Measurements from ENCODE around the gene HSPB1. TPM values are rescaled to one million over a fixed set of nuclear protein-coding genes. Genes with fewer than 3 reads are reported as not detected.
A peak's percentile ranks its signal among the peaks of the same experiment; 100 is the strongest.

Gene HSPB1
- total RNA-seq, 1 donor from 2014 or later: 80.4 TPM

GRCh38 chr7:76317782-76318487 is 15.5 kb downstream of the HSPB1 start:
- no peaks in the 10 kb centered on the region for H3K9me3 ChIP-seq (ENCODE audit: control insufficient read depth in 3 of 3, low read length in 3 of 3)
- H3K27me3 ChIP-seq (ENCODE audit: control insufficient read depth in 3 of 3, insufficient read depth in 3 of 3, low read length in 3 of 3): no peaks in the 10 kb centered on the region
- peak overlapping the region; percentile 96 to 98 (median 97) for H3K9ac ChIP-seq (ENCODE audit: low read depth in 1 of 3, low read length in 3 of 3)
- H3K4me3 ChIP-seq (ENCODE audit: low read length in 3 of 3): peak overlapping the region; percentile 86 to 95 (median 87)
- peak overlapping the region; percentile 95 for H3K27ac ChIP-seq (ENCODE audit: low read depth, low read length)
- H3K4me1 ChIP-seq (ENCODE audit: control insufficient read depth in 3 of 3, insufficient read depth in 3 of 3, low read length in 3 of 3): peaks cover 37 to 59% (median 42%) of the 10 kb centered on the region in 3 donors
- H3K36me3 ChIP-seq (ENCODE audit: control insufficient read depth in 3 of 3, insufficient read depth in 3 of 3, low read length in 3 of 3): no peaks in the 10 kb centered on the region

GRCh38 chr7:76318488-76319353 is 16.2 kb downstream of the HSPB1 start:
- Histone ChIP-seq H3K4me1 (ENCODE audit: control insufficient read depth in 3 of 3, insufficient read depth in 3 of 3, low read length in 3 of 3) (peaks cover 42 to 66% (median 48%) of the 10 kb centered on the region in 3 donors), H3K27me3 (ENCODE audit: control insufficient read depth in 3 of 3, insufficient read depth in 3 of 3, low read length in 3 of 3) (no peaks in the 10 kb centered on the region), H3K36me3 (ENCODE audit: control insufficient read depth in 3 of 3, insufficient read depth in 3 of 3, low read length in 3 of 3) (no peaks in the 10 kb centered on the region), H3K9ac (ENCODE audit: low read depth in 1 of 3, low read length in 3 of 3) (peak overlapping the region; percentile 96 to 98 (median 97)), H3K9me3 (ENCODE audit: control insufficient read depth in 3 of 3, low read length in 3 of 3) (no peaks in the 10 kb centered on the region), H3K4me3 (ENCODE audit: low read length in 3 of 3) (peak overlapping the region; percentile 86 to 95 (median 87)), H3K27ac (ENCODE audit: low read depth, low read length) (peak overlapping the region; percentile 95)

GRCh38 chr7:76325092-76325491 is 22.6 kb downstream of the HSPB1 start:
- Histone ChIP-seq H3K4me3 (ENCODE audit: low read length in 3 of 3) (no peak overlapping the region), H3K27me3 (ENCODE audit: control insufficient read depth in 3 of 3, insufficient read depth in 3 of 3, low read length in 3 of 3) (no peaks in the 10 kb centered on the region), H3K36me3 (ENCODE audit: control insufficient read depth in 3 of 3, insufficient read depth in 3 of 3, low read length in 3 of 3) (peaks cover 18 to 27% (median 21%) of the 10 kb centered on the region in 3 donors), H3K9me3 (ENCODE audit: control insufficient read depth in 3 of 3, low read length in 3 of 3) (no peaks in the 10 kb centered on the region), H3K27ac (ENCODE audit: low read depth, low read length) (peak overlapping the region; percentile 95), H3K9ac (ENCODE audit: low read depth in 1 of 3, low read length in 3 of 3) (peak overlapping the region in 1 of 3 donors; percentile 35), H3K4me1 (ENCODE audit: control insufficient read depth in 3 of 3, insufficient read depth in 3 of 3, low read length in 3 of 3) (peaks cover 35 to 54% (median 37%) of the 10 kb centered on the region in 3 donors)

- Histone ChIP-seq H3K4me3 (ENCODE audit: low read length in 3 of 3) (no peak overlapping the region), H3K9me3 (ENCODE audit: control insufficient read depth in 3 of 3, low read length in 3 of 3) (no peaks in the 10 kb centered on the region), H3K9ac (ENCODE audit: low read depth in 1 of 3, low read length in 3 of 3) (no peak overlapping the region), H3K4me1 (ENCODE audit: control insufficient read depth in 3 of 3, insufficient read depth in 3 of 3, low read length in 3 of 3) (peaks cover 42 to 57% (median 43%) of the 10 kb centered on the region in 3 donors), H3K36me3 (ENCODE audit: control insufficient read depth in 3 of 3, insufficient read depth in 3 of 3, low read length in 3 of 3) (peaks cover 18 to 30% (median 21%) of the 10 kb centered on the region in 3 donors), H3K27ac (ENCODE audit: low read depth, low read length) (peak overlapping the region; percentile 95), H3K27me3 (ENCODE audit: control insufficient read depth in 3 of 3, insufficient read depth in 3 of 3, low read length in 3 of 3) (no peaks in the 10 kb centered on the region)
Observed at GRCh38 chr7:76325811-76326210, 23.3 kb downstream of the HSPB1 start.

GRCh38 chr7:76326646-76327233 is 24.3 kb downstream of the HSPB1 start:
- peak overlapping the region in 1 of 3 donors; percentile 42 for H3K9ac ChIP-seq (ENCODE audit: low read depth in 1 of 3, low read length in 3 of 3)
- H3K27ac ChIP-seq (ENCODE audit: low read depth, low read length): peak overlapping the region; percentile 8
- H3K4me1 ChIP-seq (ENCODE audit: control insufficient read depth in 3 of 3, insufficient read depth in 3 of 3, low read length in 3 of 3): peaks cover 43 to 58% (median 44%) of the 10 kb centered on the region in 3 donors

GRCh38 chr7:76327610-76328009 is 25.1 kb downstream of the HSPB1 start:
- peaks cover 42 to 58% (median 43%) of the 10 kb centered on the region in 3 donors for H3K4me1 ChIP-seq (ENCODE audit: control insufficient read depth in 3 of 3, insufficient read depth in 3 of 3, low read length in 3 of 3)
- no peak overlapping the region for H3K4me3 ChIP-seq (ENCODE audit: low read length in 3 of 3)
- peak overlapping the region in 1 of 3 donors; percentile 47 for H3K9ac ChIP-seq (ENCODE audit: low read depth in 1 of 3, low read length in 3 of 3)
- H3K9me3 ChIP-seq (ENCODE audit: control insufficient read depth in 3 of 3, low read length in 3 of 3): no peaks in the 10 kb centered on the region
- H3K36me3 ChIP-seq (ENCODE audit: control insufficient read depth in 3 of 3, insufficient read depth in 3 of 3, low read length in 3 of 3): peaks cover 18 to 30% (median 21%) of the 10 kb centered on the region in 3 donors
- H3K27me3 ChIP-seq (ENCODE audit: control insufficient read depth in 3 of 3, insufficient read depth in 3 of 3, low read length in 3 of 3): no peaks in the 10 kb centered on the region
- H3K27ac ChIP-seq (ENCODE audit: low read depth, low read length): peak overlapping the region; percentile 28

More at GRCh38 chr7:76326646-76327233, 24.3 kb downstream of the HSPB1 start:
- Histone ChIP-seq H3K9me3 (ENCODE audit: control insufficient read depth in 3 of 3, low read length in 3 of 3) (no peaks in the 10 kb centered on the region), H3K4me3 (ENCODE audit: low read length in 3 of 3) (no peak overlapping the region), H3K27me3 (ENCODE audit: control insufficient read depth in 3 of 3, insufficient read depth in 3 of 3, low read length in 3 of 3) (no peaks in the 10 kb centered on the region), H3K36me3 (ENCODE audit: control insufficient read depth in 3 of 3, insufficient read depth in 3 of 3, low read length in 3 of 3) (peaks cover 18 to 30% (median 21%) of the 10 kb centered on the region in 3 donors)

GRCh38 chr7:76328389-76328788 is 25.9 kb downstream of the HSPB1 start:
- no peak overlapping the region for H3K4me3 ChIP-seq (ENCODE audit: low read length in 3 of 3)
- peak overlapping the region in 1 of 3 donors; percentile 47 for H3K9ac ChIP-seq (ENCODE audit: low read depth in 1 of 3, low read length in 3 of 3)
- H3K9me3 ChIP-seq (ENCODE audit: control insufficient read depth in 3 of 3, low read length in 3 of 3): no peaks in the 10 kb centered on the region
- peak overlapping the region; percentile 28 for H3K27ac ChIP-seq (ENCODE audit: low read depth, low read length)
- H3K4me1 ChIP-seq (ENCODE audit: control insufficient read depth in 3 of 3, insufficient read depth in 3 of 3, low read length in 3 of 3): peaks cover 42 to 60% (median 43%) of the 10 kb centered on the region in 3 donors
- peaks cover 18 to 30% (median 21%) of the 10 kb centered on the region in 3 donors for H3K36me3 ChIP-seq (ENCODE audit: control insufficient read depth in 3 of 3, insufficient read depth in 3 of 3, low read length in 3 of 3)
- H3K27me3 ChIP-seq (ENCODE audit: control insufficient read depth in 3 of 3, insufficient read depth in 3 of 3, low read length in 3 of 3): no peaks in the 10 kb centered on the region

- no peaks in the 10 kb centered on the region for H3K9me3 ChIP-seq (ENCODE audit: control insufficient read depth in 3 of 3, low read length in 3 of 3)
- H3K9ac ChIP-seq (ENCODE audit: low read depth in 1 of 3, low read length in 3 of 3): no peak overlapping the region
- H3K27me3 ChIP-seq (ENCODE audit: control insufficient read depth in 3 of 3, insufficient read depth in 3 of 3, low read length in 3 of 3): no peaks in the 10 kb centered on the region
- H3K4me1 ChIP-seq (ENCODE audit: control insufficient read depth in 3 of 3, insufficient read depth in 3 of 3, low read length in 3 of 3): peaks cover 51 to 63% (median 52%) of the 10 kb centered on the region in 3 donors
- no peak overlapping the region for H3K4me3 ChIP-seq (ENCODE audit: low read length in 3 of 3)
- no peak overlapping the region for H3K27ac ChIP-seq (ENCODE audit: low read depth, low read length)
- H3K36me3 ChIP-seq (ENCODE audit: control insufficient read depth in 3 of 3, insufficient read depth in 3 of 3, low read length in 3 of 3): peaks cover 18 to 30% (median 21%) of the 10 kb centered on the region in 3 donors
Observed at GRCh38 chr7:76329479-76329878, 27.0 kb downstream of the HSPB1 start.

GRCh38 chr7:76330261-76330660 is 27.8 kb downstream of the HSPB1 start:
- Histone ChIP-seq H3K27ac (ENCODE audit: low read depth, low read length) (peak overlapping the region; percentile 55), H3K36me3 (ENCODE audit: control insufficient read depth in 3 of 3, insufficient read depth in 3 of 3, low read length in 3 of 3) (peaks cover 16 to 30% (median 21%) of the 10 kb centered on the region in 3 donors), H3K4me3 (ENCODE audit: low read length in 3 of 3) (no peak overlapping the region), H3K27me3 (ENCODE audit: control insufficient read depth in 3 of 3, insufficient read depth in 3 of 3, low read length in 3 of 3) (no peaks in the 10 kb centered on the region), H3K9ac (ENCODE audit: low read depth in 1 of 3, low read length in 3 of 3) (no peak overlapping the region), H3K9me3 (ENCODE audit: control insufficient read depth in 3 of 3, low read length in 3 of 3) (no peaks in the 10 kb centered on the region), H3K4me1 (ENCODE audit: control insufficient read depth in 3 of 3, insufficient read depth in 3 of 3, low read length in 3 of 3) (peaks cover 49 to 59% (median 51%) of the 10 kb centered on the region in 3 donors)

All from skeletal muscle tissue (tissue), 4 donors.